Measurements from ENCODE around the gene SLCO4A1.

SLCO4A1 gene

DNA sequence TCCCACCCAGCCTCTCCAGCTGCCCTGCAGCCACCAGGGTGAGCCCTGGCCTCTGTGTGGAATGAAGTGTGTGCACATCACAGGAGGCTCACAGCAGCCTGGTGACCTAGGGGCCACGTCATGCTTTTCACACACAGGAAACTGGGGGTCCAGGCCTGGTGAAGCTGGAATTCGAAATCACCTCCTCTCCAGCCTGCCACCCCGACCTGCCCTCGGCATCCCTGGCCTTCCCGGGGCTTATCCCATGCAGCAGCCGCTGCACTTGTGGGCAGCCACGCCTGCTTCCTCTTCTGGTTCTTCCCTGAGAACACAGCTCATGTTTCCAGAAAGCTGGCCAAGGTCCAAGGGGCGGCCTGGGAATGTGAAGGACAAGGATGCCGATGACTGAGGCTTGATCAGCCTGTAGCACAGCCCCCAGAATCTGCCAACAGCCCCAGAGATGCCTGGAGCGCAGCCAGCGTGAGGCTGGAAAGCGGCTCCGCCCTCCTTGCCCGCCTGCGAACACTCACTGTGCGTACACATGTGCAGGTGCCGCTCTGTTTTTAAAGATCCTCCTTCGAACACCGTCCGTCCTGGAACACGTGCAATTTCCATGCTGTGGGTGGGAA is 62.1 kb downstream of the SLCO4A1 start:
- no peak for DNase-seq

DNA sequence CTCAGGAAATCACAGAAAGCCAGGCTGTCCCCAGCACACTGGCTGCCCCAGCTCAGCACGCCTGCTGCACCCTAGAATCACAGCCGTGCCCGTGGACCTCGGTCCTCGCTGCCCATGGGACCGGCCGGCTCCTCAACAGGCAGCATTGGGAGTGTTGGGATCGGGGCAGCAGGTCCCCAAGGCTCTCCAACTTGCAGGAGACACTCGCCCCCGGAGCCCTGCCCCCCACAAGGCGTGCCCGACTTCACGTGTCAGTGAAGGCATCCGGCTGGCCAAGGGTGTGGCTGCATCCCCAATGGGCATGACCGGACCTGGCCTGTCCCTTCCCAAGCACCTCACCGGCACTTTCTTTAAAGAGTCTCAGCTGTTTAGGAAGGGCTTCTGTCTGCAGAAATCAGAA is 63.3 kb downstream of the SLCO4A1 start:
- no peak for DNase-seq

GRCh38 chr20:62706344-62706743 is 64.0 kb downstream of the SLCO4A1 start:
- DNase-seq: no peak

DNA sequence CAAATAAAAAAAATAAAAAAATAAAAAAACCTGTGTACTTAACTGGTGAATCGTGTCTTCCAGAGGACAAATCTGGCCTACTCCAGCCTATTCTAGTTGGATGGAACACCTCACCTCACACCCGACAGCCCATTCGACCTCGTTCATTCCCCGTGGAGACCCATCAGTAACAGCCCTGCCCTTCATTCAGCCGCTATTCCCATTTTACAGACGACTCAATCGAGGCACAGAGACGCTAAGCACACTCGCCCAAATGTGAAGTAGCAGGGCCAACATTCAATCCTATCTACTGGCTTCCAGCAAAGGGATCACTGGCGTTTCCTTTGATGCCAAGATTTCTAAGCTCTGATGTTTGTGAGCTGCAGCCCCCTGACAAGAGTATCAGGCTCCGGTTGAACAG is 64.6 kb downstream of the SLCO4A1 start:
- DNase-seq: no peak

- DNase-seq: no peak
Measured at GRCh38 chr20:62707276-62707920, 65.1 kb downstream of the SLCO4A1 start.

GRCh38 chr20:62707921-62708521 is 65.7 kb downstream of the SLCO4A1 start:
- no peak for DNase-seq

DNA sequence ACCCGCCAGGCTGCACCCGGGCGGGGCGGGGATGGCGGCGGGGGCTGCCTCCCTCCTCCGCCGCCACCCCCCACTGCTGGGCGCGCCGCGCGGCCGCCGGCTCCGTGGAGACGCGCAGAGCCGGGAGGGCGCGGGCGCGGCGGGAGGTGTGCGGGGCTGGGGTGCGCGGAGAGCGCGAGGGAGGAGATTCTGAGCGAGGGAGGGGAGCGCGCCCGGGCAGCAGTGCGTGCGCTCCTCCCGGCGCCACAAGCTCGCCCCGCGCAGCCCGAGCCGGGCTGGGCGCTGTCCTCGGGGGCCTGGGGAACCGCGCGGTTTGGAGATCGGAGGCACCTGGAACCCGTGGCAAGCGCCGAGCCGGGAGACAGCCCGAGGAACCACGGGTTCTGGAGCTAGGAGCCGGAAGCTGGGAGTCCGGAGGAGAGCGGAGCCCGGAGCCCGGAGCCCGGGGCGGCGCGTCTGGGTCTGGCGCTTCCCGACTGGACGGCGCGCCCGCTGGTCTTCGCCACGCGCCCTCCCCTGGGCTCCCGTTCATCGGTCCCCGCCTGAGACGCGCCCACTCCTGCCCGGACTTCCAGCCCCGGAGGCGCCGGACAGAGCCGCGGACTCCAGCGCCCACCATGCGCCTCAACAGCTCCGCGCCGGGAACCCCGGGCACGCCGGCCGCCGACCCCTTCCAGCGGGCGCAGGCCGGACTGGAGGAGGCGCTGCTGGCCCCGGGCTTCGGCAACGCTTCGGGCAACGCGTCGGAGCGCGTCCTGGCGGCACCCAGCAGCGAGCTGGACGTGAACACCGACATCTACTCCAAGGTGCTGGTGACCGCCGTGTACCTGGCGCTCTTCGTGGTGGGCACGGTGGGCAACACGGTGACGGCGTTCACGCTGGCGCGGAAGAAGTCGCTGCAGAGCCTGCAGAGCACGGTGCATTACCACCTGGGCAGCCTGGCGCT is 66.6 kb downstream of the SLCO4A1 start, which contains the start of gene NTSR1:
Gene NTSR1 (plus strand): TSS at position 246 of the 946 bp plus-strand sequence. CDS start 372 bp downstream, at position 618.
- DNase-seq: no peak

DNA sequence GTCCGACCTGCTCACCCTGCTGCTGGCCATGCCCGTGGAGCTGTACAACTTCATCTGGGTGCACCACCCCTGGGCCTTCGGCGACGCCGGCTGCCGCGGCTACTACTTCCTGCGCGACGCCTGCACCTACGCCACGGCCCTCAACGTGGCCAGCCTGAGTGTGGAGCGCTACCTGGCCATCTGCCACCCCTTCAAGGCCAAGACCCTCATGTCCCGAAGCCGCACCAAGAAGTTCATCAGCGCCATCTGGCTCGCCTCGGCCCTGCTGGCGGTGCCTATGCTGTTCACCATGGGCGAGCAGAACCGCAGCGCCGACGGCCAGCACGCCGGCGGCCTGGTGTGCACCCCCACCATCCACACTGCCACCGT is 67.2 kb downstream of the SLCO4A1 start:
- DNase-seq: no peak

DNA sequence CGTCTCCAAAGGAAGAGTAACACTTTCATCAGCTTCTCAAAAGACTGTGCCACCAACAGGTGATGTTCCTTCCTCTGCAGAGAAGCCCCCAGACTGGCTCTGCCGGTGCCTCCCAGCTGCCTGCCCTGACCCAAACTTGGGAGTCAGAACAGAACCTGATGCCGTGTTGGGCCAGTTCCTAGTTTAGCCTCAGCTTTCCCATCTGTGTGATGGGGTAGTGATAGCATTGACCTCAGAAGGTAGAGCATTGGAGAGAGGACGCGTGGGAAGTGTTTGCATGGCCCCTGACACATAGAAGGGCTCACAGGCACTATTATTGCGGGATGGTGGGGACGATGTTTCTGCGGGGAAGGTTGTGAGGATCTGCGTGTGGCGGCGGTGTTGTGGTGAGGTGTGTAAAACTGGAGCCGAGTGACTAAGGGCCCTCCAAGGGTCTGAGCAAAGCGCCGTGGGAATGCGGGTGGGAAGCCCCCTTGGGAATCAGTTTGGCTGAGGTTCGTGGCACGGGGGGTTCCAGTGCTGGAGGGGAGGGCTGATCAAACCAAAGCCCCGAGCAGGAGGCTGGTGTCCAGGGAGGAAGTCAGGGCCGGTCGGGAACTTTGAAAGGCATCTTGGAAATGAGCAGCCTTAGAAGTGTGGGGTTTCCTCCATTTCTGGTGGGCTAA is 68.0 kb downstream of the SLCO4A1 start:
- DNase-seq: no peak

DNA sequence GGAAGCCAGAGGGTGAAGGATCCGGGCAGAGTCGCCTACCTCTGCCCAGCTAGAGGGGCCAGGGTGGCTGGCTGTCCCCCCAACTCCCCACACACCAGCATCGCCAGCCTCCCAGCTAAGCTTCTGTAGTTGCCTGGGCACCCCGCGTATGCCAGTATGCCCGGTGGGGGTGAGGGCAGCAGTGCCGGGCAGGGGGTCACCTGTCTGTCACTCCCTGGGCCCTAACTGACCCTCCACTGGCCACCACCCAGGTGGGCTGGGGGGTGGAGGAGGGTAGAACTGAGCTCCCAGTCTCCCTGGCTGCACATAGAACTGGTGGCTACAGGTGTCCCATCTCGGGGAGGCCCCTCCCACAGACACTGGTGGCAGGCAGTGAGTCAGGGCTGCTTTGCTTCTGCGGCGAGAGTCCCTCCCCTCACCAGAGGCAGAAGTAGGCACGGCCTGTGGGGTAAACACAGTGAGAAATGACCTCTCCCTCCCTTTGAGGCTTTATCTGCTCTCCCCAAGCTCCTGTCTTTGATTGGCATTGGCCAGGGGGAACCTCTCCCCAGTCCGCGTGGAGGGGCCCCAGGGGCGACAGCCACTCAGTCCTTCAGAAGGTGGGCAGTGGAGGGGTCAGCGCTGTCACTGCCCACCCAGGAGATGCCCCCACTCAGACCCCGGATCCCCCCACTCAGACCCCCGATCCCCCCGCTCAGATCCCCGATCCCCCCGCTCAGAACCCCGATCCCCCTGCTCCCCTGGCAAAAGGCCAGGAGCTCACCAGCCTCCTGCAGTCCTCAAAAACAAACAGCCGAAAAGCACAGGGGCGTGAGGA is 68.8 kb downstream of the SLCO4A1 start:
- no peak for DNase-seq

DNA sequence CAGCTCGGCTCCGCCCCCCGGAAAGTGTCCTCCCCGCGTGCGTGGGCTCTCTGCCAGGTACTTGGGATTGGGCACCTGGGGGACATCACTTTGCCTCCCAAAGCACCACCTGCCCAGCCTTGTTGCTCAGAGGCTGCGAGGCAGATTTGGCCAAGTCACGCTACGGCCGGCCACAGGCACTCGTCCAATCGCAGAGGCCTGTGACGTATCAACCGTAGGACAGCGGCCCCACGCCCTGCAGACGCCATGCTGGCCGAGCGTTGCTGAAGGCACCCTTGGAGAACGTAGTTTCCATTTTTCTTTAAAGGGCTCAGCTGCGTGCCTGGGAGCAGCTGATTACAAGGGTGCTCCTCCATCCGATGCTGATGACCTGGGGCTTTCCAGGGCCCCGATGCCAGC is 69.4 kb downstream of the SLCO4A1 start:
- DNase-seq: no peak

DNA sequence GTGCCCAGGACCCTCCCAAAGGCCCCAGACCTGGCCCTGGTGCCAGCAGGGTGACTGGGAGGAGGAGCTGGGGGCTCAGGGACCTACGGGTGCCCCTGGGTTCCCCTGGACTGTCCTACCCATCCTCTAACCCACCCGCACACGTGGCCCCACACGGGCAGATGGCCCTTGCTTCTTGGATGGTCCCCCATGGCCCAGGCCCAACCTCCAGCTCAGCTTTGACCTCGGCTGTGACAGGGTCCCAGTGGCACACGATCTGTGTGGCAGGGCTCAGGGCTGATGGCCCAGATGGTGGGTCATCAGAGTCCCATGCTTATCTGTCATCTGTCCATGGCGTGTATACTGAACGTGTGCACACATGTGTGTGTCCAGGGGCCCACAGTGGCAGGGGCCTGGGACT is 70.3 kb downstream of the SLCO4A1 start:
- no peak for DNase-seq

DNA sequence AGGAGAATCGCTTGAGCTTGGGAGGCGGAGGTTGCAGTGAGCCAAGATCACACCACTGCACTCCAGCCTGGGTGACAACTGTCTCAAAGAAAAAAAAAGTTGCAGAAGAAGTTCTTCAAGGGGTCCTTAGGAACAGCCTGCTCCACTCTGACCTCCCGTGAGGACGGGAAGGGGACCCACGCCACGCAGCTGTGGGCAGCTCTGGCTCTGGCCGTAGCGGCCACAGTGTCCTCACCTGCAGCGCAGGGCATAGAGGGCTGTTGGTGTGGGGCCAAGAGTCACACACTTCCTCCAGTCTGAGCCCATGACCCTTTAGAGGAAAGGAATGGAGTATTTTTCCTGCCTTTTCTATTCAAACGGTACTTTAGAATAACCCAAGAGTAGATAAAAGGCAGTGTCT is 71.7 kb downstream of the SLCO4A1 start:
- DNase-seq: no peak

DNA sequence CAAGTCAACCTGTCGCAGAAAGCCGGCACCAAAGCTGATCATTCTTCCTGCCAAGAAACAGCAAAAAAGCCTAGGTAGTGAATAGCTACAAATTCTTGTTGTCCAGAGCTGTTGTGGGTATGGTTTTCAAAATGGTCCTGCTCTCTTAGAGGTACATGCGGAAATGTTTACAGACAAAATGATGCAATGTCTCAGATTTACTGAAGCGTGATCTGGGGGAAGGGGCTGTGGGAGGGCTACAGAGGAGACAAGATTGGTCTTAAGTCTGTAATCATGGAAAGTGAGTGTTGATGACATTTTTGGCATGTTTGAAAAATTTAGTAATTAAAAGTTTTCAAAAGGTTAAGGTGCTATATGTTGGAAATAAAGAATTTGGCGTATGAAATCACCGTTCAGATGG is 72.5 kb downstream of the SLCO4A1 start:
- DNase-seq: no peak

DNA sequence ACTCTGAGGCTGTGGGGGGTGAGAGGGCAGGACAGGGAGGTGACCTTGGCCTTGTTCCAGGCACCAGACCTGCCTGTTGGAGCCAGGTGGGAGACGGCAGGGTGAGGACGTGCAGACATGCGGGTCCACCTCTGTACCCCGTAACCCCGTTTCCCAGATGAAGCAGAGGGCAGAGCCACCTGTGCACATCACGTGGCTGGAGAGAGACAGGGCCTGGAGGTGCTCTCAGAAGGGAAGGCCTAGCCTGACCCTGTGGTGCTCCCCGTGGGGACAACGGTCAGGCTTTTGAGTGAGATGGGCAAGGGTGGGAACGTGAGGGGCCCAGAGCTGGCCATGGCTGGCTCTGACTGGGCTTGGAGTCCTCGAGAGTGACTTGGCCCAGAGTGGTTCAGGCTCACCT is 72.9 kb downstream of the SLCO4A1 start:
- no peak for DNase-seq

DNA sequence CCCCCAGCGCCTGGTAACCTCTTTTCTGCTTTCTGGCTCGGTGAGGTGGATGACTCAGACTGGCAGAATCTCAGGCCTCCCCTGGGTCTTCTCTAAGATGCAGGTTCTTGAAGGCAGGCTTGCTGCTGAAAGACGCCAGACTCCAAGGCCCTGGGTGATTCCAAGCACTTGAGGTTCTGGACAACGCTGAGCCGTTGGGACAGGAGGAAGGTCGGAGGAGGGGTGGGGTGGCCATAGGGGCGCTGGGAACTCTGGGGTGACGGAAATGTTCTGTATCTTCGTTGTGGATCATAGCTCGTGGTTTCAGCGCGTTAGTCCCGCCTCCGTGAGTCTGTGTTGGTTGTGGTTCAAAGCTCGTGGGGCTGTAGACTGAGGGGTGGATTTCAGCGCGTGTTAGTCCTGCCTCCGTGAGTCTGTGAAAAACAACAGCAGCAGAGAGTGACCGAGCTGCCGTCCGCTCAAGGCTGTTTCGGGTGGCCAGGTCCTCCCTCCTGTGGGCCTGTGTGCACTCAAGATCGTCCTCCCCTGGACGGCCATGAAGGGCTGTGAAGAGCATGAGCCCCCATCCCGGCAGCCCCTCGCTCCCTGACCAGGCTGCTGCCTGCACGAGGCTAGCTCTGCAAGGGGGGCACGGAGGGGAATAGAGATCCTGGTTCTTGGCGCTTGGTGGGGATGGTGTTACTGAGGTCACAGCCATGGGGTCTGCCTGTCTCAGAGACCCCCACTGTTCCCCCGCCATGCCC is 74.1 kb downstream of the SLCO4A1 start:
- peak; percentile 37 for DNase-seq

- DNase-seq: no peak
Measured at GRCh38 chr20:62716941-62717310, 74.6 kb downstream of the SLCO4A1 start.

DNA sequence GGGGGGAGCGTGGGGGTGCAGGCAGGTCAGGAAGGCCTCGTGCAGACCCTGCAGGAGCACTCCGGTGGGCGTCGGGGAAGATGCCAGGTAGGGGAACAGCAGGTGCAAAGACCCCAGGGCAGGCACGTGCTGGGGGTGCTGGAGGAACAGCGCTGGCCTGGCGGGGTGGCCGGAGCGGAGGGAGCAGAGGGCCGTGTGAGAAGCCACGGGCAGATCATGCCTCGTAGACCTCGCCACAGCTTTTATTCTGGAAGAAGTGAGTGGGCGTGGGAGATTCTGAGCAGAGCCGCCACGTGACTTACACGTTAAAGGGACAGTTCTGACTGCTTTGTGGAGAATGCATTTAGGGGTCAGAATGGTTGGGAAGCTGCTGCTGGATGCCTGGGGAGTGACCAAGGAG is 75.6 kb downstream of the SLCO4A1 start:
- DNase-seq: no peak

DNA sequence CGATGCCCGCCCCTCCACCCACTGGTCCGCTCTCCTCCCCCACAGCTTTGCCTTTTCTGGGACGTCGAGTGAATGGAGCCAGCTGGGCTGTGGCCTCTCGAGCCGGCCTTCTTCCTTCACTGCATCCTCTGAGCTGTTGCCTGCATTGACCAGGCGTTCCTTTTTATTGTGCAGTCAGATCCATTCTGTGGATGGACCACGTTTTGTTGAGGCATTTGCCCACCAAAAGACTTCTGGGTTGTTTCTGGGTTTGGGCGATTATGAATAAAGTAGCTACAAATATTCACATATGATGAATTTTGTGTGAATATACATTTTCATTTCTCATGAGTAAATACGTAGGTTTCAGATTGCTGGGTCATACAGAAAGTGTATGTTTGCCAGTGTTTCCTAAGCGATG is 76.2 kb downstream of the SLCO4A1 start:
- DNase-seq: no peak

GRCh38 chr20:62719250-62719935 is 77.1 kb downstream of the SLCO4A1 start:
- no peak for DNase-seq

Measured in CD4-positive, alpha-beta T cell treated with Interleukin-12 subunit alpha and Interleukin-12 subunit beta, for 1 hour (primary cell).